Measurements from ENCODE around the gene SCGB2B2.
"Not testable (repeated sequence)": the region's sequence is repeated elsewhere in the genome, so short reads cannot be mapped to it uniquely, and the experiment has no call there.

The SCGB2B2 gene

DNA sequence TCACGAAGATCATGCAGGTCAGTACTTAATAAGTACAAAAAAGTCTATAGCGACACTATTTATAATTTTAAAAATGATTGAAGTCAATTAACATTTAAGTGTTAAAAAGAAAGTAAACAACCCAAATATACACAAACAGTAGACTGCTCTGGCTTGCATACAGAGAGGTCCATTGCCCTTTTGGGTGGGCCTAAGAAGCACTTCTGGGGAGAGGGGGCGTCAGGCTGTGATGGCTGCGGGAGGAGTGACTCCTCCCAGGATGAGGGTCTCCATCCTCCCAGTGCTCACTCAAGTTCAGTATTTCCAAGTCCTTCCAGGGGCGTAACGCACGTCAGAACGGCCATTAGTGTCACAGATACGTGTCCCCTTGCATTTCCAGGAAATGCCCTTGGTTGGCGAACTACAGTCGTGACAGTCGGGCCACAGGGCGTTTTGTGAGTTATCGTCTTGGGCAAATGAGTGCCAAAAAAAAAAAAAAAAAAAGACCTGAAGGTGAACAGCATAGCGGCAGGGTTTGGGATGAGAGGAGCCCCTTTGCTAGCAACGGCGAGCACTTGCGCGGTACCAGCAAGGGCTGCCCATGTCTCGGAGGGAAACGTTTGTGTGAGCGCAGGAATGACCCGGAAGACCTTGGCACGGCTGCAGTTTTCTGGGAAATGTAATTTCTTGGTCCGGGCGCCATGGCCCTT, at the start of gene SCGB2B2:
Gene SCGB2B2, minus strand, starts transcription at position 463 of the 689 bp plus-strand sequence. CDS start 82,596 bp downstream, outside the sequence.
- DNase-seq (ENCODE audit: low read depth in 3 of 3) = peak in 2 of 3 donors; percentile 57 to 64

DNA sequence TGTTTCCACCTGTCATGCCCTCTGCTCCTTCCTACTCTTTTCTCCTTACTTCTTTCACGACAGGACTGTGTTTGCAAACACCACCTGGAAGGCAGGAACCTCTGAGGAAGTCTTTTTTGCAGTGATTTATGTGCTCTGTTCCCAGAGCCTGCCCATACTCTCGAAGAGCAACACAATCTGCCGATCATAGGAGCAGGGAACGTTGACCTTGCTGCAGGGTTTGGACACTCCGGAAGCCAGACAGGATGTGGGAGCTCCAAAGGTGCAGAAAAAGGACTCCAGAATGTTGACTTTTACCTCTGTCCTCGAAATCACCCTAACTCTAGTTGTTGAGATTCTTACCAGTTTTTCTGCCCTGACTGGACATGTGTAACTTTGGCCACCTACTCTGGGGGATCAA, 48.4 kb upstream of the SCGB2B2 start:
- DNase-seq (ENCODE audit: low read depth in 3 of 3) = no peak

- DNase-seq (ENCODE audit: low read depth in 3 of 3) = no peak
Observed at GRCh38 chr19:34722353-34722752, 45.4 kb upstream of the SCGB2B2 start.

GRCh38 chr19:34715357-34715756, 38.4 kb upstream of the SCGB2B2 start:
- no peak for DNase-seq (ENCODE audit: low read depth in 3 of 3)

- DNase-seq (ENCODE audit: low read depth in 3 of 3) = no peak
Observed at GRCh38 chr19:34713262-34713637, 36.3 kb upstream of the SCGB2B2 start.

- peak; percentile 19 to 56 (median 27) for DNase-seq (ENCODE audit: low read depth in 3 of 3)
Observed at GRCh38 chr19:34712395-34713261, 35.7 kb upstream of the SCGB2B2 start.

GRCh38 chr19:34711890-34712289, 34.9 kb upstream of the SCGB2B2 start:
- DNase-seq (ENCODE audit: low read depth in 3 of 3) = no peak

DNA sequence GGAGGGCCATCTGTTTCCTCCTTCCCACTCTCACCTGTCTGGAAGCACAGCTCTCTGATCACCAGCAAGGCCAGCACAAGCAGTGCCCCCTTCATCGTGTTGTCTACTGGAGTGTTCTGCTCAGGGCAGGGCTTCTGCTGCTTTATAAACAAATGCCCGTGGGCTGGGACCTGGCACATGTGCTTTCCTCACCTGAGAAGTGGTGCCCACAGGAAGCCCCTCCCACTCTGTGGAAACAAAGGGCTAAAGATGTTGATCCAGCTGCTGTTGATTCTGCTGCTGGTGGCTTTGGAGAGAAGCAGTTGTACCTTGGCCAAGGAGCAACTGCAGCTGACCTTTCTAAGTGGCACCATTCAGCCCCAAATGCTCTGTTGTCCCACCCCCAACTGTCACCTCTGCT, 30.7 kb upstream of the SCGB2B2 start:
- DNase-seq (ENCODE audit: low read depth in 3 of 3) = no peak

GRCh38 chr19:34692549-34692948, 15.6 kb upstream of the SCGB2B2 start:
- DNase-seq (ENCODE audit: low read depth in 3 of 3) = no peak

DNA sequence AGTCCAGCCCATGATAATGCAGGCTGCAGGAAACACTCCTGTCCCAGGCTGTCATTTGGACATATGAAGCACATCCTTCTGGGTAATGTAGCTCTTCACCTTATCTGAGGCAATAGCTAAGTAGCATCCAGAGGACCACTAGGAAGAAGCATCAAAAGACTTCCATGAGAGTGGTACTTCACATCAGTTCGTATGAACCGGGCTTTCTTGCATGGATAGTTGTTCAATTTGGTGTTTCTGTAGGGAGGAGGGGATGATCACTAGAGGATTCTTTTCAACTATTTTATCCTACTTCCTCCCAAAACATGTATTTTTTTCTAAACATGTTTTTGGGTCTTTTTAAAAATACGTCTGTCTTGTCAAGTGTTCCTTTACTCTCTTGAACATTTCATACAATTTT, 13.4 kb upstream of the SCGB2B2 start:
- DNase-seq (ENCODE audit: low read depth in 3 of 3) = no peak

DNA sequence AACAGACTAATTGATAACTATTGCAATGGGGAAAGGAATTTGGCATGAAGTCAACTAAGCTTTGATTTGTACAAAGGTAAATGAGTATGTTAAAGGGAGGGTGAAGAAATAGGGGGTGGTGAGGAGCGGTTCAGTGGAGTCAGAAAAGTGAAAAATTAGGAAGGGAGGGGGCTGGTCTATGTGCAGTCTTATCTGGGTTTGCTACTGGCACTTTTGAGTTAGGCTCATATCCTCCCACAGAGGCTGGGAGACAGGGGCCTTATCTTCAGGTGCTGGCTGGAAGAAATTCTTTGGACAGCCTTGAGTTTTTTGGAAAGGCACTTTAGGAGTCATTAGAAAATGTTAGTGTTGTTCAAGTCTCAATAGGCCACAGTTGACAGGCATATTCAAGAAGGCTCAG, 11.6 kb upstream of the SCGB2B2 start:
- no peak for DNase-seq (ENCODE audit: low read depth in 3 of 3)

DNA sequence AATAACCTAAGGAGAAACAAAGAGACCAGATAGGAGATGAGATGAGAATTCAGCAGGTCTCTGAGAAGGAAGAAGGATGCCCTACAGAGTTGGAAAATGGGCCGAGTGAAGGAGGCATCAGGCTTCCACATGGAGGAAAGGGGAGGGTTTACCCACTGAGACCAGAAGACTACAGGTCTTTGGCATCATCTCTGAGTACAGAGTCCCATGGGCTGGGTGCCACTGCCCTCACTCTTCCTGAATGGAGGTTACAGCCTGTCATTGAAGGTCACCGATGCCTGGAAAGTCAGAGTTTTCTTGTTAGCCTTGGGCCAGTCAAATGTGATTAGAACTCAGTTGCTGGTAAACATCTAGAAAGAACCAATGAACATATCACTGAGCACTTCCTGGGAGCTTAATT, 10.4 kb upstream of the SCGB2B2 start:
- no peak for DNase-seq (ENCODE audit: low read depth in 3 of 3)

GRCh38 chr19:34686455-34686854, 9.5 kb upstream of the SCGB2B2 start:
- no peak for DNase-seq (ENCODE audit: low read depth in 3 of 3)

DNA sequence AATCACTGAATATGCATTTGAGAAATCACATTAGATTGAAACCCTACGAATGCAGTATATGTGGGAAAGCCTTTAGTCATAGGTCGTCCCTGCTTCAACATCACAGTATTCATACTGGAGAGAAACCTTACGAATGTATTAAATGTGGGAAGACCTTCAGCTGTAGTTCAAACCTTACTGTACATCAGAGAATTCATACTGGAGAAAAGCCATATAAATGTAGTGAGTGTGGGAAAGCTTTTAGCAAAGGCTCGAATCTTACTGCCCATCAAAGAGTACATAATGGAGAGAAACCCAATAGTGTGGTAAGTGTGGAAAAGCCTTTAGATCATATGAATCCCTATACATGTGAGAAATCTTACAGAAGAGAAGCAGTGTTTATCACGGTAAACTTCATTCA, 8.3 kb upstream of the SCGB2B2 start:
- DNase-seq (ENCODE audit: low read depth in 3 of 3) = not testable (repeated sequence)

- no peak for DNase-seq (ENCODE audit: low read depth in 3 of 3)
Observed at GRCh38 chr19:34681478-34681877, 4.5 kb upstream of the SCGB2B2 start.

GRCh38 chr19:34678421-34678820, 1.5 kb upstream of the SCGB2B2 start:
- DNase-seq (ENCODE audit: low read depth in 3 of 3) = no peak

DNA sequence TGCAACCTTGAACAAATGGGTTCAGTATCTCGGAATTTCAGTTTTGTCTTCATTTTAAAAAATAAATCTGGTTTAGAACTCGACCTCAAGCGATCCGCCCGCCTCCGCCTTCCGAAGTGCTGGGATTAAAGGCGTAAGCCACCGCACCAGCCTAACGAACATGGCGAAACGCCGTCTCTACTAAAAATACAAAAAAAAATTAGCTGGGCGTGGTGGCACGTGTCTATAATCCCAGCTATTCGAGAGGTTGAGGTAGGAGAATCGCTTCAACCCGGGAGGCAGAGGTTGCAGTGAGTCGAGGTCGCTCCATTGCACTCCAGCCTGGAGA, 1.1 kb upstream of the SCGB2B2 start:
- DNase-seq (ENCODE audit: low read depth in 3 of 3) = no peak

- peak; percentile 90 to 93 (median 92) for DNase-seq (ENCODE audit: low read depth in 3 of 3)
Observed at GRCh38 chr19:34677386-34678084, 576 bp upstream of the SCGB2B2 start, which contains the start of gene ZNF302. TSS of gene ZNF302 (plus strand) at chr19:34677678. CDS start at chr19:34678805, 1,127 bp downstream.

GRCh38 chr19:34675919-34676318, 1.0 kb downstream of the SCGB2B2 start:
- no peak for DNase-seq (ENCODE audit: low read depth in 3 of 3)

- no peak for DNase-seq (ENCODE audit: low read depth in 3 of 3)
Observed at GRCh38 chr19:34675250-34675649, 1.7 kb downstream of the SCGB2B2 start.

- DNase-seq (ENCODE audit: low read depth in 3 of 3) = no peak
Observed at GRCh38 chr19:34673590-34673989, 3.4 kb downstream of the SCGB2B2 start.

GRCh38 chr19:34671972-34672371, 5.0 kb downstream of the SCGB2B2 start:
- no peak for DNase-seq (ENCODE audit: low read depth in 3 of 3)

DNA sequence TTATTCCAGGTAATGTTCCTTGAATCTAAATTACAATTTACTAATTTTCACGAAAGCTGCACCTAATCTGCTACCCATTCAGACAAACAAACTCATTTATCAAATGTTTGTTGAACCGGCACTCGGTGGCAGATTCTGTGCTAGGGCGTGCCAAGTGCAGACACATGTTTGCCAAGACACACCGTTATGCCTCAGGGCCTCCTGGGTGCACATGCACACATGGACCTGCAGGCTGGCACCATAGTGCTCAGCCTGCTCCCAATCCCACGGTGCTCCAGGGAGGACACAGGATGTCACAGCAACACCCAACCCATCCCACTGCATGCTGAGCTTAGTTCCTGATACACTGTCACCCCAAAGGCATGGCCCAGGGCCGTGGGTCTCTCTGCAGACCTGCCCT, 7.7 kb downstream of the SCGB2B2 start:
- DNase-seq (ENCODE audit: low read depth in 3 of 3) = no peak
